ENCODE measurements around the gene PRKG1. TPM values are rescaled to one million over a fixed set of nuclear protein-coding genes. Genes with fewer than 3 reads are reported as not detected.

PRKG1 gene
- total and polyA plus RNA-seq, 2 of the 8 experiments (the other 6 are each of a cell fraction or from before 2014, with no cell fraction given): 4.2 to 15.2 TPM

DNA sequence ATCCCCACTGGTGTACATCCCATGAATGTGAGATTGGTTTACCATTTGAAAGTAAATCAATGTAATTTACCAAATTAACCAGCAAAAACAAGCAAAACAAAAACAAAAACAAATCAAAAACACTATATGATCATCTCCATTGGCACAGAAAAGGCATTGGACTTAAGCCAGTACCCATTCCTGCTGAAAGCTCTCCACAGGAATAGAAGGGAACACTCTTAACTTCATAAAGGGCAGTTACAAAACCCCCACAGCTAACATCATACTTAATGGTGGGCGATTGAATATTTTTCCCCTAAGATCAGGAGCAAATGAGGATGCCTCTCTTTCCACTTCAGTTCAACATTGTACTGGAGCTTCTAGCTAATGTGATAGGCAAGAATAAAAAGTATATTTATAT lies 34.1 kb downstream of the PRKG1 start:
- WGBS, 2 experiments (ENCODE audit: extremely low coverage in 1 of 2, insufficient coverage in 1 of 2, insufficient read length in 1 of 2, insufficient replicate concordance in 2 of 2, low coverage in 1 of 2, low lambda C conversion rate in 2 of 2, missing lambda C conversion rate in 1 of 2): 94% methylated on average over 1 of the region's 1 CpG; no CpG with 5 or more reads in 1 of the 2 experiments
- no peak overlapping the region for H3K14ac ChIP-seq (ENCODE audit: insufficient read length)
- TF ChIP-seq BRCA1 (IDR thresholded peaks at IDR 0.05; ENCODE audit: low read depth, low read length): no peak
- TF ChIP-seq CREB1 (IDR thresholded peaks at IDR 0.05): no peak
- TF ChIP-seq RAD21 (IDR thresholded peaks at IDR 0.05 in 1 of 2, conservative IDR thresholded peaks at IDR 0.05 in 1 of 2; ENCODE audit: low read depth in 2 of 2, low read length in 2 of 2): no peak
- no peak for TF ChIP-seq FOSL1 (IDR thresholded peaks at IDR 0.05; ENCODE audit: insufficient read depth, low read depth, low read length)
- TF ChIP-seq CEBPB (IDR thresholded peaks at IDR 0.05; ENCODE audit: low read depth, low read length): no peak
- TF ChIP-seq E2F6 (IDR thresholded peaks at IDR 0.05): no peak
- TF ChIP-seq POU5F1 (IDR thresholded peaks at IDR 0.05; ENCODE audit: low read depth, low read length): no peak
- TF ChIP-seq, protein P1, sequence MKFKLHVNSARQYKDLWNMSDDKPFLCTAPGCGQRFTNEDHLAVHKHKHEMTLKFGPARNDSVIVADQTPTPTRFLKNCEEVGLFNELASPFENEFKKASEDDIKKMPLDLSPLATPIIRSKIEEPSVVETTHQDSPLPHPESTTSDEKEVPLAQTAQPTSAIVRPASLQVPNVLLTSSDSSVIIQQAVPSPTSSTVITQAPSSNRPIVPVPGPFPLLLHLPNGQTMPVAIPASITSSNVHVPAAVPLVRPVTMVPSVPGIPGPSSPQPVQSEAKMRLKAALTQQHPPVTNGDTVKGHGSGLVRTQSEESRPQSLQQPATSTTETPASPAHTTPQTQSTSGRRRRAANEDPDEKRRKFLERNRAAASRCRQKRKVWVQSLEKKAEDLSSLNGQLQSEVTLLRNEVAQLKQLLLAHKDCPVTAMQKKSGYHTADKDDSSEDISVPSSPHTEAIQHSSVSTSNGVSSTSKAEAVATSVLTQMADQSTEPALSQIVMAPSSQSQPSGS (IDR thresholded peaks at IDR 0.05; ENCODE audit: low read length): no peak

More for the DNA sequence above, 34.1 kb downstream of the PRKG1 start:
- H4K5ac ChIP-seq (ENCODE audit: insufficient read length, low read depth, low read length): no peak overlapping the region
- no peak overlapping the region for H4K8ac ChIP-seq (ENCODE audit: extremely low read depth, insufficient read depth, low read length)
- H3K18ac ChIP-seq (ENCODE audit: extremely low read depth, low read length): no peak overlapping the region
- FAIRE-seq (no peak), DNase-seq (ENCODE audit: low read depth in 1 of 2, low spot score in 2 of 2) (no peak)
- no peak overlapping the region for H2AK5ac ChIP-seq (ENCODE audit: low read depth, low read length)
- no peaks in the 10 kb centered on the region for H3K9me3 ChIP-seq (ENCODE audit: insufficient read depth in 2 of 2, low read depth in 1 of 2, low read length in 1 of 2)
- H3K4ac ChIP-seq (replicated peaks; ENCODE audit: insufficient read length, low read depth, low read length): no peak overlapping the region
- no peak overlapping the region for H3K27ac ChIP-seq (ENCODE audit: low read depth, low read length)
- H3K56ac ChIP-seq (replicated peaks; ENCODE audit: insufficient read length, low read depth, low read length): no peak overlapping the region
- no peaks in the 10 kb centered on the region for H3K79me2 ChIP-seq (ENCODE audit: control insufficient read depth in 1 of 2, insufficient read depth in 2 of 2, low read length in 2 of 2)
- no peaks in the 10 kb centered on the region for H4K20me1 ChIP-seq (replicated peaks in 1 of 2; ENCODE audit: control insufficient read depth in 1 of 2, insufficient read depth in 2 of 2, low read length in 2 of 2)
- H2AFZ ChIP-seq (ENCODE audit: low read length): no peak overlapping the region
- H3K27me3 ChIP-seq (replicated peaks in 1 of 4; ENCODE audit: control insufficient read depth in 3 of 4, extremely low read depth in 1 of 4, insufficient read depth in 3 of 4, low read length in 3 of 4): no peaks in the 10 kb centered on the region
- H3K36me3 ChIP-seq (ENCODE audit: control insufficient read depth in 2 of 4, insufficient read depth in 4 of 4, low read length in 3 of 4): no peaks in the 10 kb centered on the region; a peak in 1 of 8 replicates
- no peak overlapping the region for H3K4me3 ChIP-seq (ENCODE audit: extremely low read depth in 1 of 4, insufficient read depth in 2 of 4, low read depth in 3 of 4, low read length in 4 of 4)
- H3K4me1 ChIP-seq (replicated peaks in 1 of 4; ENCODE audit: control insufficient read depth in 3 of 4, insufficient read depth in 4 of 4, low read length in 3 of 4): peaks cover 0 to 3% (median 0%) of the 10 kb centered on the region in 4 experiments; a peak in 1 of 7 replicates
- no peak overlapping the region for H2BK5ac ChIP-seq (ENCODE audit: low read depth, low read length)
- ChIA-PET CTCF (ENCODE audit: partially characterized antibody) (interaction anchor here (1.1 to 1.2 kb wide), 3 partner anchors 14 to 25 kb away, joined by 3 to 5 read pairs (median 3); no protein-coding TSS in a partner anchor), POLR2A (ENCODE audit: partially characterized antibody) (interaction anchor here (0.9 kb wide), 1 partner anchor 25 kb away, joined by 3 read pairs; no protein-coding TSS in a partner anchor)
- H3K79me1 ChIP-seq (ENCODE audit: low read depth, low read length): no peaks in the 10 kb centered on the region
- H4K91ac ChIP-seq (replicated peaks; ENCODE audit: insufficient read length, low read length): no peak overlapping the region
- H3K9ac ChIP-seq (replicated peaks in 1 of 4; ENCODE audit: extremely low read depth in 1 of 4, low read depth in 3 of 4, low read length in 3 of 4): no peak overlapping the region
- no peak overlapping the region for H2BK12ac ChIP-seq (ENCODE audit: low read depth, low read length)
- no peak overlapping the region for H2BK20ac ChIP-seq (ENCODE audit: low read length)
- H2BK120ac ChIP-seq (replicated peaks; ENCODE audit: low read depth, low read length): no peak overlapping the region
- no peak overlapping the region for H3K4me2 ChIP-seq (ENCODE audit: insufficient read depth in 1 of 2, low read depth in 2 of 2, low read length in 2 of 2)
- no peaks in the 10 kb centered on the region for H3K23me2 ChIP-seq (ENCODE audit: low read depth, low read length)
- H3K23ac ChIP-seq (ENCODE audit: insufficient read length): no peak overlapping the region
- no peak overlapping the region for H2BK15ac ChIP-seq (ENCODE audit: low read length)

All from H1 (cell line).